Heart left ventricle (tissue), 13 donors: Measurements from ENCODE around the gene RND2.

Experiments
- CTCF ChIP-seq, 12 donors: fragments of 200-600 bp; sonication (generic) in 4 of 12; IDR thresholded peaks; one replicate each; pipeline versions ENCODE4 v1.5.0 to v1.8.0; 2018 to 2022; ENCODE audit warnings: antibody characterized with exemption in 12 of 12, mild to moderate bottlenecking in 5 of 12
- POLR2A ChIP-seq, 2 donors: fragments of 450-650 bp; IDR thresholded peaks; one replicate each; pipeline ENCODE4 v1.6.1; 2017; ENCODE audit warnings: antibody characterized with exemption in 2 of 2, mild to moderate bottlenecking in 2 of 2, moderate library complexity in 2 of 2
- donor health status: ischemic (EF 13 %, LVEDD 7.1; RV severe dilation, severe dysfunction).
- donor health status: DM: no; HTN: yes; CAD: no.
- donor health status: DM: no; HTN: no; CAD: no.
- donor health status: ischemic (EF 25% LVEDD 6.9; RV normal size, moderate dysfunction).
- donor health status: ischemic (EF 25% LVEDD 5.7; RV mildly dilated, moderate dysfunction).
- donor health status: ischemic (EF 35%, LVEDD 5.7; RV mildly dilated, moderate dysfunction).
- donor health status: nonischemic (EF 11% LVEDD 7.7; RV severe dilation, severe dysfunction).
- donor health status: DM: yes; HTN: yes; CAD: no.
- donor health status: PGD.
- donor health status: ischemic (EF 29% LVEDD 5.4; RV normal size, mild dysfunction).
- donor health status: nonischemic (EF 23%, LVEDD 6.1; RV moderate dilation, normal function).

- TF ChIP-seq CTCF (IDR thresholded peaks at IDR 0.05) (no peak), POLR2A (IDR thresholded peaks at IDR 0.05) (no peak)
These were observed 27.5 kb upstream of the RND2 start for GRCh38 chr17:42997390-42997983.
